Measurements from ENCODE around the gene ZNF367. TPM values are rescaled to one million over a fixed set of nuclear protein-coding genes. Genes with fewer than 3 reads are reported as not detected.

Gene ZNF367
- total and polyA plus RNA-seq, 9 of the 15 experiments (the other 6 are each of a cell fraction or from before 2014, with no cell fraction given): 2.7 to 14.4 (median 10.0) TPM

GRCh38 chr9:96417661-96418082, 498 bp downstream of the ZNF367 start (continued):
- TF ChIP-seq ZBTB43 (CRISPR knock-in tag; IDR thresholded peaks at IDR 0.05) (no peak), HNRNPL (IDR thresholded peaks at IDR 0.05; ENCODE audit: low read depth, low read length) (peak; percentile 19; the same call in 1 of the 2 replicates), TBP (optimal IDR thresholded peaks at IDR 0.05; ENCODE audit: low read depth, low read length) (peak; percentile 10), KLF13 (tag; IDR thresholded peaks at IDR 0.05; ENCODE audit: borderline replicate concordance, low read depth) (no peak), THRB (CRISPR knock-in tag; conservative IDR thresholded peaks at IDR 0.05) (no peak), PTBP1 (IDR thresholded peaks at IDR 0.05; ENCODE audit: low read depth, low read length) (no peak), RBFOX2 (IDR thresholded peaks at IDR 0.05; ENCODE audit: low read depth, low read length) (peak; percentile 93), ZNF764 (CRISPR knock-in tag; IDR thresholded peaks at IDR 0.05; ENCODE audit: low read depth) (no peak), ZNF518B (CRISPR knock-in tag; IDR thresholded peaks at IDR 0.05) (no peak), ZFX (CRISPR knock-in tag; IDR thresholded peaks at IDR 0.05) (0 out of 2 replicates have a peak, but pooled peaks have one; percentile 3), NR0B1 (IDR thresholded peaks at IDR 0.05; ENCODE audit: partially characterized antibody) (no peak), BCLAF1 (IDR thresholded peaks at IDR 0.05; ENCODE audit: borderline replicate concordance in 1 of 2, control insufficient read depth in 1 of 2, low read depth in 2 of 2, low read length in 1 of 2) (no peak), POLR2AphosphoS2 (IDR thresholded peaks at IDR 0.05; ENCODE audit: low read length) (0 out of 2 replicates have a peak, but pooled peaks have one; percentile 50), NEUROD1 (IDR thresholded peaks at IDR 0.05; ENCODE audit: borderline replicate concordance, low read depth, low read length, partially characterized antibody) (peak; percentile 7), HMGN3 (IDR thresholded peaks at IDR 0.05; ENCODE audit: borderline replicate concordance, extremely low read depth, insufficient read length, low read depth, low read length) (peak; percentile 1), SMAD1 (IDR thresholded peaks at IDR 0.05; ENCODE audit: low read depth, low read length, partially characterized antibody) (peak; percentile 1)

Data from K562 (cell line).